NT2/D1 (cell line): Measurements from ENCODE around the gene PIGA.

Experiments used
- SUZ12 ChIP-seq: IDR thresholded peaks from 2 replicates; pipeline ENCODE4 v1.6.1; 2011; ENCODE audit not compliant: insufficient read length, insufficient read depth; ENCODE audit errors: extremely low read depth
- YY1 ChIP-seq: IDR thresholded peaks from 2 replicates; pipeline ENCODE4 v1.6.1; 2011; ENCODE audit not compliant: insufficient read length, insufficient read depth
- ZNF274 ChIP-seq: IDR thresholded peaks from 2 replicates; pipeline ENCODE4 v1.6.1; 2011; ENCODE audit warnings: mild to moderate bottlenecking, low read depth, low read length

DNA sequence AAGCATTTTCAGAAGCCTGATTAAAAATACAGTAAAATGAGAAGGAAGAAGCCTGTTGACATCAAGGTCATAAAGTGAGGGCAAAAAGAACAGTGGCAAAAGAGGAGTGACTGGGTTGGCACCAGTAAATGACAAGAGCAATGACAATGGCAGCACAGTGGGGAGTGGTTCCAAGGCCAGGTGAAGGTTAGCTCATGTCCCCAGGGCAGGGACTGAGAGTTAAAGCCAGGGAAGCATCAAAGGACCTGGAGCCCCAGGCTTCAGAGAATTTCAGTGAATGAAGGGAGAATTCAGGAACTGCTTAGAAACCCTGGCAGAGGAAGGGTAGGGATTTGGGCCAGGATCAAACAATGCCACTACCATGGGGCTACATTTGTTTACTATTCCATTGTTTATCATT is 8.8 kb upstream of the PIGA start:
- TF ChIP-seq ZNF274 (no peak), YY1 (no peak), SUZ12 (no peak)
